ENCODE data around the gene ARHGAP20.

DNA sequence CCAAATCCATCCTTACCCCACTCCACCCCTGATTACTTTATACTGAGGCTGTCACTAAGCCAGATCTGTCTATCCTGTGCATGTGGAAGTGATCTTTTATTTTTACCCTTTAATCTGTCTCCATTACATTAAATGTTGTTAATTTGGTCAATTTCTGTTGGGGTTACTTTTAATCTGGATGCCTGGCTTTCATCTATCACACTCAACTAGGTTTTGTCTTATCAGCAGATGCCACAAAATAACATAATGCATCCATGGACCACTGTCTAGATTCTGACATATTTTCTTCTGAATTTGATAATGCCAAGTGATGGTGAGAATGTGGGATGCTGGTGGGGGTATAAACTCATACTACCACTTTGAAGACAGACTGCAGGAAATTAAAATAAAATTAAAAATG lies 174.1 kb downstream of the ARHGAP20 start:
- TF ChIP-seq, protein P1, sequence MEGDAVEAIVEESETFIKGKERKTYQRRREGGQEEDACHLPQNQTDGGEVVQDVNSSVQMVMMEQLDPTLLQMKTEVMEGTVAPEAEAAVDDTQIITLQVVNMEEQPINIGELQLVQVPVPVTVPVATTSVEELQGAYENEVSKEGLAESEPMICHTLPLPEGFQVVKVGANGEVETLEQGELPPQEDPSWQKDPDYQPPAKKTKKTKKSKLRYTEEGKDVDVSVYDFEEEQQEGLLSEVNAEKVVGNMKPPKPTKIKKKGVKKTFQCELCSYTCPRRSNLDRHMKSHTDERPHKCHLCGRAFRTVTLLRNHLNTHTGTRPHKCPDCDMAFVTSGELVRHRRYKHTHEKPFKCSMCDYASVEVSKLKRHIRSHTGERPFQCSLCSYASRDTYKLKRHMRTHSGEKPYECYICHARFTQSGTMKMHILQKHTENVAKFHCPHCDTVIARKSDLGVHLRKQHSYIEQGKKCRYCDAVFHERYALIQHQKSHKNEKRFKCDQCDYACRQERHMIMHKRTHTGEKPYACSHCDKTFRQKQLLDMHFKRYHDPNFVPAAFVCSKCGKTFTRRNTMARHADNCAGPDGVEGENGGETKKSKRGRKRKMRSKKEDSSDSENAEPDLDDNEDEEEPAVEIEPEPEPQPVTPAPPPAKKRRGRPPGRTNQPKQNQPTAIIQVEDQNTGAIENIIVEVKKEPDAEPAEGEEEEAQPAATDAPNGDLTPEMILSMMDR (IDR thresholded peaks at IDR 0.05; ENCODE audit: low read length): no peak
- no peak for TF ChIP-seq EZH2 (optimal IDR thresholded peaks at IDR 0.05; ENCODE audit: low read depth, low read length)
